Cortex of kidney (tissue), 1 donor: ENCODE measurements around the gene PCGF3.

Experiments used
- DNase-seq: peaks from one replicate; lab custom pipeline; 2025; lab: John Stamatoyannopoulos, UW

PCGF3 gene, protein sequence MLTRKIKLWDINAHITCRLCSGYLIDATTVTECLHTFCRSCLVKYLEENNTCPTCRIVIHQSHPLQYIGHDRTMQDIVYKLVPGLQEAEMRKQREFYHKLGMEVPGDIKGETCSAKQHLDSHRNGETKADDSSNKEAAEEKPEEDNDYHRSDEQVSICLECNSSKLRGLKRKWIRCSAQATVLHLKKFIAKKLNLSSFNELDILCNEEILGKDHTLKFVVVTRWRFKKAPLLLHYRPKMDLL

DNA sequence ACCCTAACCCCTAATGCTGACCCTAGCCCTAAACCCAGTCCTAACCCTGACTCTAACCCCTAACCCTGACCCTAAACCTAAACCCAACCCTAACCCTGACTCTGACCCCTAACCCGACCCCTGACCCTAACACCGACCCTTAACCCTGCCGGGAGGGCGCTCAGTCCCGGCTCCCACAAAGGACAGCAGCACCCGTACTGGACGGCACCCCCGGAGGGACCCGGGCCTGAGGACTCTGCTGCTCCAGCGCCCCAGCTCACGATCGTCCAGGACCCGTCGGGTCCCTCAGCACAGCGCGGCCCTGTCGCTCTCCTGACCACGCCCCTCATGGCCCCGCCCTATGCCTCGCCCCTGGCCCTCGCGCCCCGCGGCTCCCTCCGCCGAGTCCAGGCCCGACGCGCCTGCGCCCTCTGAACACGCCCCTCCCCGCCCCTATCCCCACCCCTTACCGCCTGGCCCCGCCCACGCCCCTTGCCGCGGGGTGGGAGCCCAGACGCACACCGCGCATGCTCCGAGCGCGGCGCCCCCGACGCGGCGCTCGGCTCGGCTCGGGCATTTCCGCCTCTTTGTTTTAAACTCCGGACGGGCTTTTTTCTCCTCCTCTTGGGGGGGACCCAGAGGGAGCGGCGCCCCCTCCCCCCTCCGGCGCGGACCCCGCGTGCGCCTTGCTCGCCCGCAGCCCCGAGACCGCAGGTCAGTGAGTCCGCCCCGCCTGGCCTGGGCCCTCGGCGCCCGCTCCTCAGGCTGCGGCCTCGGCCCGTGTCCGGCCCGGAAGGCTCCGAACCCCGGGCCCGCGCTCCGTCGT lies at the start of gene PCGF3:
PCGF3 (plus strand) TSS at position 555 of the 805 bp plus-strand sequence. CDS start 27,849 bp downstream, outside the sequence.
- peak; percentile 53 for DNase-seq

DNA sequence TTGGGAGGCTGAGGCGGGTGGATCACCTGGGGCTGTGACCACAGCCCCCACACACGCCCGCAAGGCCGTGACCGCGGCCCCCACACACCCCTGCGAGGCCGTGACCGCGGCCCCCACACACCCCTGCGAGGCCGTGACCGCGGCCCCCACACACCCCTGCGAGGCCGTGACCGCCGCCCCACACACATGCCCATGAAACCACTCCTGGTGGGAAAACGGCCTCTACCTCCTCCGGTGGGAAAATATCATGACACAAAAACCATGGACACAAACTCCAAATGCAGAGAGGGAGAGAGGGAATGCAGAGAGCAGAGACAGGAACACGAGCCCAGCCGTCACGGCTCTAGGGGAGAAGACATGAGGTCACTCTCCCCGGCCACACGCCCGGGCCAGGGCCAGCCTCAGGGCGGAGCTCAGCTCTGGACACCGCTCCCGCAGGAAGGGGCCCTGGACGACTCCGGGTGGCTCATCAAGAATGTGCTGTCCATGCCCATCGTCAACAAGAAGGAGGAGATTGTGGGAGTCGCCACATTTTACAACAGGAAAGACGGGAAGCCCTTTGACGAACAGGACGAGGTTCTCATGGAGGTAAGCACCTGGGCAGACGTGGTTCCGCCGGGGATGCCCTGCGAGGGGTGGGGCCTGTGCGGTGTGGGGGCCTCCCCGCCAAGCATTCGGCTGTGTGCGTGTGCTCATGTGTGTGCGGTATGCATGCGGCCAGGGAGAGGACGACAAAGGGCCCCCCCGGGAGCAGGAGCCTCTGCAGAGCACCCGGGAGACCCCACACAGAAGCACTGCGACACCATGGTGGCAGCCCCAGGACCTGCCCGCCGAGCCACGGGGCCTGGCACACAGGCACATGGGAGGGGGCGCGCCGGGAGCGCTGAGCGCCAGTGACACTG lies 48.9 kb upstream of the PCGF3 start:
- no peak for DNase-seq

DNA sequence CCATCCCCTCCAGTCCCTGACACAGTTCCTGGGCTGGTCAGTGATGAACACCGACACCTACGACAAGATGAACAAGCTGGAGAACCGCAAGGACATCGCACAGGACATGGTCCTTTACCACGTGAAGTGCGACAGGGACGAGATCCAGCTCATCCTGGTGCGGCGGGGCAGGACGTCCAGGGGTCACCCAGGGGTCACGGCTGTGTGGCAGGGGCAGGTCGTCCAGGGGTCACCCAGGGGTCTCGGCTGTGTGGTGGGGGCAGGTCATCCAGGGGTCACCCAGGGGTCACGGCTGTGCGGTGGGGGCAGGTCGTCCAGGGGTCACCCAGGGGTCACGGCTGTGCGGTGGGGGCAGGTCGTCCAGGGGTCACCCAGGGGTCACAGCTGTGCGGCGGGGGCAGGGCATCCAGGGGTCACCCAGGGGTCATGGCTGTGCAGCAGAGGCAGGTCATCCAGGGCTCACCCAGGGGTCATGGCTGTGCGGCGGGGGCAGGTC lies 48.2 kb upstream of the PCGF3 start:
- no peak for DNase-seq

DNA sequence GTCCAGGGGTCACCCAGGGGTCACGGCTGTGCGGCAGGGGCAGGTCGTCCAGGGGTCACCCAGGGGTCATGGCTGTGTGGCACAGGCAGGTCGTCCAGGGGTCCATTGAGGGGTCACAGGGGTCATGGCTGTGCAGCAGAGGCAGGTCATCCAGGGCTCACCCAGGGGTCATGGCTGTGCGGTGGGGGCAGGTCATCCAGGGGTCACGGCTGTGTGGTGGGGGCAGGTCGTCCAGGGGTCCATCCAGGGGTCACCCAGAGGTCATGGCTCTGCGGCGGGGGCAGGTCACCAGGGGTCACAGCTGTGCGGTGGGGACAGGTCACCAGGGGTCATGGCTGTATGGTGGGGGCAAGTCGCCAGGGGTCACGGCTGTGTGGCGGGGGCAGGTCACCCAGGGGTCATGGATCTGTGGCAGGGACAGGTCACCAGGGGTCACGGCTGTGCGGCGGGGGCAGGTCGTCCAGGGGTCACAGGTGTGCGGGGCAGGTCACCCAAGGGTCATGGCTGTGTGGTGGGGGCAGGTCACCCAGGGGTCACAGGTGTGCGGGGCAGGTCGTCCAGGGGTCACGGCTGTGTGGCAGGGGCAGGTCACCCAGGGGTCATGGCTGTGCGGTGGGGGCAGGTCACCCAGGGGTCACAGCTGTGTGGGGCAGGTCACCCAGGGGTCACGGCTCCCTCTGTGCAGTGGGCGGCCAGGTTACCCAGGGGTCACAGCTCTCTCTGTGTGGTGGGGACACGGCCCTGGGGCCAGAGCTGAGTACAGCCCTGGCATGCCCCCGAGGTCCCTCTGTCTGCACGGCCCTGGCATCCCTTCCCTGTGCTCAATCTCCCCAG lies 47.6 kb upstream of the PCGF3 start:
- DNase-seq = no peak

DNA sequence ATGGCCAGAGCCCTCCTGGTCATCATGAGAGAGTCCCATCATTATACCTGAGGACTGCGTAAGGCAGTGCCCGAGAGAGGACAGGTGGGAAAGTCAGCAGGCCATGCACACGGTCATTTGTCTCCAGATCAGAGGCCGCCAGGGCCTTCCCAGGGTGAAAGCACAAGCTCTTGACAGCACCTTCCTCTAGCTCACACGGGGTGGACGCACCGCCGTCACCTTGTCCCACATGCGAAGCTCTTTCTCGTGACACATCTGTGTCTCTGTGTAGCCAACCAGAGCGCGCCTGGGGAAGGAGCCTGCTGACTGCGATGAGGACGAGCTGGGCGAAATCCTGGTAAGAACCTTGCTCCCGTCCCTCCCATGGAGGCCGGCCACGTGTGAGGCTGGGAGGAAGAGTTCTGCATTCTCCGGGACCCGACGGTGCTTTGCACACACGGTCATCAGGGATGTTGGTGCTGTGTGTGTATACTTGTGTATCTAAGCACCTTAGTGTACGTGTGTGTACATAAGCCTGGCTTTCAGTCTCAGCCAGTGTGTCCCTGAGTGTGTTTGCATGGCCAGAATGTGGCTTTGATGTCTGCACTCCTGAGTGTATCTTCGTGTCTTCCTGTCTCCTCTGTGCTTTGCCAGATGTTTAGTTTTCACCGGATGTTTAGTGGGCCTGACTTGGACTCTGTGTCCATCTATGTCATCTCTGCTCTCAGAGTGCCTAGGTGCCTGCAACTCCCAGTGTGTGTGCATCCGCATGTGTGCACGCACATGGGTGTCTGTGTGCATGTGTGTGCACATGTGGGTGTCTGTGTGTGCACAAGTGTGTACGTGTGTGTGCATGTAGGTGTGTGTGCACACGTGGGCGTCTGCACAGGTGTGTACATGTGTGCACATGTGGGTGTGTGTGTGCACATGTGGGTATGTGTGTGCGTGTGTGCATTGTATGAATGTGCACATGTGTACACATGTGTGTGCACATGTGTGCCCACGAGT lies 46.7 kb upstream of the PCGF3 start:
- no peak for DNase-seq

DNA sequence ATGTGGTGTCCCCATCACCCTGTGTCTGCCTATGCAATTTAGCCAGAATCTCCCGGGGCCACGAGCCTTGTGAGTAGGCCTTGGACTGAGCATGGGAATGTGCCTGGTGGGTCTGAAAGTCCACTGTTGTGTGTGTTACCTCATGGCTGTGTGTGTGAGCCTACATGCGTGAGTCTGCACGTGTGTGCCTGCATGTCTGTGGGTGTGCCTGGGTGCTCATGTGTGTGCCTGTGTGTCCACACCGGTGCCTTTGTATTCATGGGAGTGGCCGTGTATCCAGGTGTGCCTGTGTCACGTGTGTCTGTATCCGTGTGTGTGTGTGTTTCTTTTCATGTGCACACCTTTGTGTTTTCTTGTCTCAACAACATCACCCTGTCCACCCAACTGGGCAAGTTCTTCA lies 45.8 kb upstream of the PCGF3 start:
- DNase-seq = no peak

DNA sequence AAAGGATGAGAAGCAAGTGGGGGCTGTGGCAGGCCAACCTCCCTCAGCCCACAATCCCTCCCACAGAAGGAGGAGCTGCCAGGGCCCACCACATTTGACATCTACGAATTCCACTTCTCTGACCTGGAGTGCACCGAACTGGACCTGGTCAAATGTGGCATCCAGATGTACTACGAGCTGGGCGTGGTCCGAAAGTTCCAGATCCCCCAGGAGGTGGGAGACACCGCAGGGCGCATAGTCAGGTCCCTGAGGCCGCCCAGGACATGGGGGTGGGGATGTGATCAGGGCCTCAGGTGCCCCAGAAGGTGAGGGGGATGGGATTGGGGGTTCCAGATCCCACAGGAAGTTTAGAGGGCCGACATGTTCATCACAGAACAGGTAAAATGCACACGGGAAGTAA lies 45.2 kb upstream of the PCGF3 start:
- DNase-seq = no peak

DNA sequence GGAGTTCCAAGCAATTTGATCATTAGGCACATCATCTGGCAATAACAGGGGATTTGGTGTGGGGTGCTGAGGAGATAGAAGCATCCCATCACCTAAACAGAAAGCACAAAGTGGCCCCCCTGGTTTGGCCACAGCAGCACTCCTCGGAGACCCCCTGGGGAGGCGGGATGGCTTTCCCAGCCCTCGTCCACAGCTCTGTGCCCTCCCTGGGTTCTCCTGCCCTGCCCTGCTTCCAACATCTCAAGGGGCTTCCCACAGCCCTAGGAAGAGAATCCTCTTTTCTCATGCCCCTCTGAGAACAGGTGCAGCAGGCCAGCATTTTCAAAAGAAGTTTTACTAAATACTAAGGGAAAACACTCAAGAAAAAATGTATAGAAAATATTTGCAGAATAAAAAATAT lies 44.4 kb upstream of the PCGF3 start:
- no peak for DNase-seq

DNA sequence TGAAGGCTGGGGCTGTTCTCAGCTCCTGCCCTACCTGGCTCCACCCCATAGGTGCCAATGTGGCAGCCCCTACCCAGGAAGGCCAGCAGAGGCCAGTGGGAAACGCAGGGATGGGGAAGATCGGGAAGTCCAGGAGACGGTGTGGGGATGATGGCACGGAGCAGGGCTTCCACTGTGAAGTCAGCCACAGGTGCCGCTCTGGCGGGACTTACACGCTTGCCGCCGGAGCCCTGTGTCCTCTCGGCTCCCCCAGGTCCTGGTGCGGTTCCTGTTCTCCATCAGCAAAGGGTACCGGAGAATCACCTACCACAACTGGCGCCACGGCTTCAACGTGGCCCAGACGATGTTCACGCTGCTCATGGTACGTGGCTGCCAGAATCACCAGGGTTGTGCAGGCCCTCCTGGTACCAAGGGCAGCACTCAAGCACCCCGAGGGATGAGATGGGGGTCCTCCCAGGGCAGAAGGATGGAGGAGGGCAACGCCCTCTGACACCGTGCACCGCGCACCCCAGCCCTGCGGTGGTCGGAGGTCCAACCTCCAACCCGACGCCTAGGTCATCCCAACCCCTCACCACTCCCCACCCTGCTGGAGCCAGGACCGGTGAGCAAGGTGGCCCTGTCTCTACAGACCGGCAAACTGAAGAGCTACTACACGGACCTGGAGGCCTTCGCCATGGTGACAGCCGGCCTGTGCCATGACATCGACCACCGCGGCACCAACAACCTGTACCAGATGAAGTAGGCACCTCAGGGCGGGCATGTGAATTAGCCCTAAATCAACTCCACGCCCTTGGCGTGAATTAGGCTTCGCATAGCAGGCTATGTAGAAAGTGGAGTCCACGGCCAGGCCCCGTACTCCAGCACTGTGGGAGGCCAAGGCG lies 43.5 kb upstream of the PCGF3 start:
- no peak for DNase-seq

DNA sequence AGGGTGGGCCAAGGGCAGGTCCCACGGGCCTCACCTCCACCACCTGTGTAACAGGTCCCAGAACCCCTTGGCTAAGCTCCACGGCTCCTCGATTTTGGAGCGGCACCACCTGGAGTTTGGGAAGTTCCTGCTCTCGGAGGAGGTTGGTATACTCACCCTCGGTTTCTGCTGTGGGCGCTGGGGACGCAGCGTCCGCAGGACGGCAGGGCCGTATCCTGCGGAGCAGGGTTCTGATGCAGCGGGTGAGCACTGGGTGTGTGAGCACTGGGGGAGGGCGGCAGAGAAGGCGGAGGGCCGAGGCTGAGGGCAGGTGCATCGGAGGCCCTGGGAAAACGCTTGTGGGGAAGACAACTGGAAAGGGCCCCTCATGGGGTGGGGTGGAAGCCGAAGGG lies 42.6 kb upstream of the PCGF3 start:
- no peak for DNase-seq

DNA sequence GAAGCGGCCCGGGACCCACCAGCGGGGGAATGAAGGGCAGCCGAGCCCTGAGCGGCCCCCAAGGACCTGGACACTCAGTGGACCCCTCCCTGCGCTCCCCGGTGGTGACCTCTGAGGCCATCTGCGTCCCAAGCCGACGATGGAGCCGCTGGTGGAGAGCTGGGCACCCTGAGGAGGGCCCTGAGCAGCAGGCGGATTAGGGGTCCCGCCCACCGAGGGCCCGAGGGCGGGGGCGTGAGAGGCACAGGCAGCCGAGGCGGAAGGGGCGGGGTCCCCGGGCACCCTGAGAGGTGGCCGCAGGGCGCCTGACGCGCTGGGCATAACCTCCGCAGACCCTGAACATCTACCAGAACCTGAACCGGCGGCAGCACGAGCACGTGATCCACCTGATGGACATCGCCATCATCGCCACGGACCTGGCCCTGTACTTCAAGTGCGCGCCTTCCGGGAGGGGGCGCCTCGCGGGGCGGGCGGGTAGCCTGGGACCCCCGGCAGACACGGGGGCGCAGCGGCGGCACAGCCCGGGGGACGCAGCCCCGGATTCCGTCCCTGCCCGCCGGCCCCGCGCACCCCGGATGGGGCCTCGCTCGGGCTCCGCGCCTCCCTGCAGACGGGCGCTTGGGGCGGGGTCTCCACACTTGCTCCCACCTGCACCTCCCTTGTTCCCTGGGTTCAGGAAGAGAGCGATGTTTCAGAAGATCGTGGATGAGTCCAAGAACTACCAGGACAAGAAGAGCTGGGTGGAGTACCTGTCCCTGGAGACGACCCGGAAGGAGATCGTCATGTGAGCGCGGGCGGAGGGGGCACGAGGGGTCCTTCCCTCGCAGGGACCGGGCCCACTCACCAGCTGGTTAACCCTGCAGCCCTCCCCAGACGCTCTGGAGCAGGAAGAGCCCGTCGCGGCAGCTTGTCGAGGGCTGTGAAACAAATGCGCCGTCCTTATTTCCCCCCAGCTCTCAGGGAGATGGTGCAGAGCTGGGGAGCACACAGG lies 41.9 kb upstream of the PCGF3 start:
- no peak for DNase-seq

DNA sequence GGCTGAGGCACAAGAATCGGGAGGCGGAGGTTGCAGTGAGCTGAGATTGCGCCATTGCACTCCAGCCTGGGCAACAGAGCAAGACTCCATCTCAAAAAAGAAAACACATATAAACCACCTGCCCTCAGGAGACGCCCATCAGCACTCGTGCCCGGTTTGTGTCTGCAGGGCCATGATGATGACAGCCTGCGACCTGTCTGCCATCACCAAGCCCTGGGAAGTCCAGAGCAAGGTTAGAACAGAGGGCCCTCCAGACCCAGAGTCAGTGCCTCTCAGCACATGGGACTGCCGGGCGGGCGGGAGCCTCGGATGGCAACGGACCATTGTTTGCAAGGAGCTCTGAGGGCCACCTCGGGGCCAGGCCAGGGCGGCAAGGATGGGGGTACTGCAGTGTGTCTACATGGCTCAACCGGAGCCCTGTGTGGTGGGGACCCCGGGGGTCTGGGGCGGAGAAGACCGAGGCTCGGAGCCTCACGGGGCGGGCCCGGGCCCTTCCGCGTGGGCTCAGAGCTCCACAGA lies 40.9 kb upstream of the PCGF3 start:
- DNase-seq = no peak

DNA sequence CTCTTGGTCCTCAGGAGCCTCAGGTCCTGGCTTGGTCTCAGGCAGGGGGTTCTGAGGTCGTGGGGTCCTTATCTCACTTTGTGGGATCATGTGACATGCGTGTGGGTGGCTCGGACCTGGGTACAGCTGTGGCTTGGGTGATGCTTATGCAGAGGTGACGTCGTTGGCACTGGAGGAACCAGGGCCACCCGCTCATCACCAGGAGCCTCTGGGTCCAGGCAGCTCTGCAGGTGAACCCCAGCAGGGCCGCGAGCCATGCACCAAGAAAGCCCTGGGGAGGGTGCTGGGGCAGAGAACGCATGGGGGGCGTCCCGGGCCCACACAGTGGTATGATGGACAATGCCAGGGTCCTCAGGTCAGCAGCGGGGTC lies 40.3 kb upstream of the PCGF3 start:
- no peak for DNase-seq

DNA sequence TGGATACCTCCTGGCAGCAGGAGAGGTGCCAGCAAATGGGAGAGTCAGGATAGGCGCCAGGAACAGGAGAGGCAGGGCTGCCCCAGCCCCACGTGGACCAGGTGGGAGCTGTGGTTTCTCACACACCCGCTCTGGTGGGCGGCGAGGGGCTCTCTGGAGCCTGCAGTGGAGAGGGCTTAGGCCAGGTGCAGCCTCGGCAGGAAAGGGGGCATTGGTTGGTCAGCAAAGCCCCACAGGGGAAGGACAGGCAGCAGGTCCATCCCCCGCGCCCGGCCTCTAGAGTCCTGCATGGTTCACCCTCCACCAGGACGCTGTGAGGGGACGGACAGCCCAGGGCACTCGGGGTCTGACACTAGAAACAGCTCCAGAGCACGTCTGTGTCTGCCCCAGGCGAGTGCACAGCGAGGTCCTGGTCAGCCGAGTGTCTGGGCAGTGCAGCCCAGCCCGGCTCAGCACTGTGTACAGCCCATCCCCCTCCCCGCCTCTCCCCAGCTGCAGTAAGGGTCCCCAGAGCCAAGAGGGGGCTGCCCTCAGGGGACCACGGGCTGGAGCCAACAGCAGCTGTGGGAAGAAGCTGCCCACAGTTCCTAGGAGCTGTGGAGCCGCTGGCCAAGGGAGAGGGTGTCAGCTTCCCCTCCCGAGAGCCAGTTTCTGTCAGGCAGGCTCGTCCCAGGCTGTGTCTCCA lies 39.7 kb upstream of the PCGF3 start:
- no peak for DNase-seq

DNA sequence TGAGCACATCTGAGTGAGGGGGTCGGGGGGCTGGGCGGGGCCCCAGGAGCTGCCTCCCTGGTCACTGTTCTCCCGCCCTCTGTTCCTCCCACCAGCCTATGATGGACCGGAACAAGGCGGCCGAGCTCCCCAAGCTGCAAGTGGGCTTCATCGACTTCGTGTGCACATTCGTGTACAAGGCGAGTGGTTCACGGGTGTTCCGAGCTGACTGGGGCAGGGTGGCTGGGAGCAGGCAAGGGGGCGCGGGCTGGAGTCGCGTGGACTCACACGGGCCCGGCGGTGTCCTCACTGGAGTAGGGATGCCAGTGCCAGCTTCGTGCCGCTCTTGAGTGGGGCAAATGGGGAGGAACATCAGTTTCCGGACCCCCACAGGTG lies 39.2 kb upstream of the PCGF3 start:
- no peak for DNase-seq

DNA sequence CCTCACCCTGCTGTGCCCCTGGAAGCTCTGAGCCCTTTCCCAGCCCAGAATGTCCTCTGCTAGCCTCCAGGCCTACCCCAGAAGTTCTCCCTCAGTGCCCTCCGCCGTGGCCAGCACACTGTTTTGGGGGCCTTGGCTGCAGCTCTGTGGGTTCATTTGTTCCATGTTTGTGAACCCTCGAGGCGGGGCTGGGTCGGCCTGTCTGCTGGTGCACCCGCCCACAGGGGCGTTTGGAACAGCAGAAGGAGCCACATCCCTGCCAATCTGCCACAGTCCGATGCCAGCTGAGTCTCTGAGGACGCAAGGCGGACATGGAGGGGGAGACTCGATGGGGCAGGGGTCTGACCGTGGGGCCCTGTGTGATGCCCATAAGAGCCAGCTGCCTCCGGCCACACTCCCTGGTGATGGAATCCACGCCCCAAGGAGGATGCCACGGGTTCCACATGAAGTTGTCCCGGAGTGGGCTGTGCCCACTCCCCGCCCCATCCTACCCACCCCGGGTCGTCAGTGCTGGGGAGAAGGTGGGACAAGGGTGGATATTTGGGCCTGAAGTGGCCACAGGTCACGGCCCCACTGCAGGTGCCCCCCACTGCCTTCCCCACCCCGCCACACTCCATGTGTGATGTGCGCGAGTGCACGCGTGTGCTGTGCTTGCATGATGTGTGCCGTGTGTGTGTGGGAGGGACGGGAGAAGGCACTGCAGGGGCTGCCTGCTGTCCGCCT lies 38.6 kb upstream of the PCGF3 start:
- no peak for DNase-seq

DNA sequence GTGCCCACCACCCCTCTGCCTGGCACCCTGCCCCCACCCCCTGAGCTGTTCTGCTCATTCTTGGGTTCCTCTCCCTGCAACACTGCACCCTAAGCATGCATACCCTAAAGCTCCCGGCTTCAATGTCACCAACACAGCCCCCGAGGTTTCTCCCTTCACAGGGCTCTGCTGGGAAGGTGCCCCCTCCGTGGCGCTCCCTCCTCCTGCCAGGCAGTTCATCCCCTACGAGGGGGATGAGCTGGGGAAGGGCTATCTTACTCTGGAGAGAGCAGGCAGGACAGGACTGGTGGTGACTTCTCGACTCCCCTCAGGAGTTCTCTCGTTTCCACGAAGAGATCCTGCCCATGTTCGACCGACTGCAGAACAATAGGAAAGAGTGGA lies 38.1 kb upstream of the PCGF3 start:
- no peak for DNase-seq
